ENCODE measurements around the gene ADI1.
"Not testable (repeated sequence)": the region's sequence is repeated elsewhere in the genome, so short reads cannot be mapped to it uniquely, and the experiment has no call there.

The ADI1 gene

DNA sequence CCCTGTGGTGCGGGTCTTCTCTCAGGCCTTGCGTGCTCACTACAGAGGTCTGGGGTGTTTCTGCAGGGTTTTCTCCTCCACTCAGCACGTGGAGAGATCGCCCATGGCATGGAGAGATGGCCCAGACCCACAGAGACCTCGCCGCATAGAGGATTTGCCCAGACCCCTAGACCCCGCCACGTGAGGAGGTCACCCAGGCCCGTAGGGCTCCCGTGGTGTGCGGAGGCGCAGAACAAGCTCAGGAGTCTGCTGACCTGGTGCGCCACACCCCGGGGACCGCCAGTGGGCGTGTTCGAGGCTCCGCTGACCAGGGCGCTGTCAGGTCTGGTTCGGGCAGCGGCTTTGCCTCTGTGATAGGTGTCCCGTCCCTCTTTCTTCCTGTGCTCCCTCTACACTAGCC lies 64.5 kb downstream of the ADI1 start:
- H3K4me2 ChIP-seq, result peak overlapping the region in 6 of 11 experiments; percentile 15 to 76 (median 29); a peak in 8 of 22 replicates
- H3K9ac ChIP-seq, result no peak overlapping the region
- TF ChIP-seq Cebpa-rat (IDR thresholded peaks at IDR 0.05), result no peak
- peaks cover 11 to 90% (median 49%) of the 10 kb centered on the region in 11 experiments; a peak in 21 of 22 replicates for H3K36me3 ChIP-seq
- H3K9me3 ChIP-seq (replicated peaks in 1 of 11), result peaks cover 0 to 9% (median 0%) of the 10 kb centered on the region in 11 experiments; a peak in 3 of 22 replicates
- H3K4me1 ChIP-seq, result peaks cover 0 to 87% (median 57%) of the 10 kb centered on the region in 10 experiments; a peak in 16 of 20 replicates
- H3K4me3 ChIP-seq, result no peak overlapping the region
- peaks cover 40 to 79% (median 66%) of the 10 kb centered on the region in 11 experiments for H3K27me3 ChIP-seq
- peaks cover 35 to 98% (median 77%) of the 10 kb centered on the region in 11 experiments; a peak in 21 of 22 replicates for H4K20me1 ChIP-seq
- H3K27ac ChIP-seq, result no peak overlapping the region

- H4K20me1 ChIP-seq, result peaks cover 32 to 98% (median 75%) of the 10 kb centered on the region in 11 experiments; a peak in 21 of 22 replicates
- not testable (repeated sequence) for H3K27ac ChIP-seq; H3K9me3 ChIP-seq (replicated peaks in 1 of 11); H3K4me3 ChIP-seq; H3K9ac ChIP-seq
- peaks cover 39 to 75% (median 60%) of the 10 kb centered on the region in 11 experiments for H3K27me3 ChIP-seq
- H3K36me3 ChIP-seq, result peaks cover 19 to 96% (median 57%) of the 10 kb centered on the region in 11 experiments
- H3K4me2 ChIP-seq, result peak overlapping the region in 7 of 11 experiments; percentile 4 to 76 (median 28); a peak in 10 of 22 replicates
- H3K4me1 ChIP-seq, result peaks cover 0 to 80% (median 51%) of the 10 kb centered on the region in 10 experiments; a peak in 16 of 20 replicates
Measured at GRCh38 chr2:3454005-3454404, 65.3 kb downstream of the ADI1 start.

DNA sequence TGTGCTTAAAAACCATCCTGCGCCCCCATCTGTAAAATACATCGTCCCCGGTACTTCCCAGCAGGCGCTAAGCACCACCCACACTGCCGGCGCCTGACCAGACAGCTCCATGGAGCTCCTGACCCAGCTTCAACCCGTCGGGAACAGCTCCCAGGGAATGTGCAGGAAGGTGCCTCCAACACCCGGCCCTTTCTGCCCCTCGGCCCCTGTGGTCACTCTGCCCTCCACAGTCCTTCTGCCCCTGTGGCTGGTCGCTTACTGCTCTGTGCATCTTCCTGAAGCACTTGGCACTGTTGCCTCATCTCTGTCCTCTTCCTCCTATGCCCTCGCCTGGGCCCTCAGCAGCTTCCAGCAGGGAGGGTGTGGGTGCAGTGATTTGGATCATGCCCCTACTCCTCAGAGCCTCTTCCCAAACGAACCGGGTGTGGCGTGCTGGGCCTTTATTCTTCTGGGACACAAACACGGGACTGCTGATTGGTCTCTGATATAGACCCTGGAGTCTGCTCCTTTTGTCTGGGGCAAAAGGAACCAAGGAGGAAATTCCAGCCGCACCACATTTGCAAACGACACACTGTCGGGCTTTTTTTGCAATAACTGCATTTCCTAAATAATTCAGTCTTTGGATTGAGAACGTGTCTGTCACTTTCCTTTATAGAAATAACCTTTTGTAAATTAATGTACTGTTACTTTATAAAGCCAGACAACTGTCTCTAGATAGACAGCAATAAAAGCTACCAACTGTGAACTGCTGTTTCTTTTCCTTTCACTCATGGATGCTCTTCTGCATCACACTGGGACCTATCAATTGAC lies 65.9 kb downstream of the ADI1 start:
- Histone ChIP-seq H3K4me3 (no peak overlapping the region), H3K27me3 (peaks cover 39 to 75% (median 57%) of the 10 kb centered on the region in 11 experiments), H3K9ac (no peak overlapping the region; a peak in 1 of 22 replicates), H3K4me1 (peaks cover 0 to 74% (median 46%) of the 10 kb centered on the region in 10 experiments; a peak in 15 of 20 replicates), H3K4me2 (peak overlapping the region in 8 of 11 experiments; percentile 4 to 76 (median 27); a peak in 13 of 22 replicates), H3K9me3 (replicated peaks in 1 of 11) (peaks cover 0 to 9% (median 0%) of the 10 kb centered on the region in 11 experiments; a peak in 3 of 22 replicates), H3K27ac (no peak overlapping the region), H3K36me3 (peaks cover 25 to 96% (median 63%) of the 10 kb centered on the region in 11 experiments), H4K20me1 (peaks cover 31 to 99% (median 69%) of the 10 kb centered on the region in 11 experiments; a peak in 21 of 22 replicates)
- TF ChIP-seq Cebpa-rat (IDR thresholded peaks at IDR 0.05), result no peak

DNA sequence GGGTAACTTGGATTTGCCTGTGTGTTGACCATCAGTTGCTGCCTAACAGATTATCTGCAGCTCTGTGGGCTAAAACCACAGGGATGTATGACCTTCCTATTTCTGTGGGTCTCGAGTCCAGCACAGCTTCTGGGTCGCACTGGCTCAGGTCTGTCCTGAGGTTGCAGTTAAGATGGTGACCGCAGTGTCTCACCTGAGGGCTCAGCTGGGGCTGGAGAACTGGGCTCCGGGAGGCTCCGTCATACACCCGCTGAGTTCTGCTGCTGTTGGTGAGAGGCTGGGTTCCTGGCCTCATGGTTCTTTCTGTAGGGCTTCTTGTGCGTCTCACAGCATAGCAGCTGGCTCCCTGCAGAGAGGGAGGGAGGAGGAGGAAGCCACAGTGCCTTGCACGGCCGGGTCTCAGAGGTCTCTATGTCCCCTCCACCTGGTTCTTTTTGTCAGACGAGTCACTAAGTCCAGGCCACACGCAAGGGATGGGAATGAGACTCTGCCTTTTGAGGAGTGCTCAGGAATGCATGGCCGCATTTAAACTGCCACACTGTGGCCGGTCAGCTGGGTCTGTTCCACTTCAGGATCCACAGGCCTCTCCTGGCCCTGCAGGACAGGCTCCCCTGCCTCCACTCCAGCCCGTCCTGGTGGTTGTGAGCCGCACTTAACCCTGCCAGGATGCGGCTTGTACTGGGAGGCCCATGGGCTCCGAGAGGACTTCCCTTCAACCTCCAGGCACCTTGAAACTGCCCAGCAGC lies 67.2 kb downstream of the ADI1 start:
- no peak for TF ChIP-seq Cebpa-rat (IDR thresholded peaks at IDR 0.05)
- H3K36me3 ChIP-seq, result peaks cover 28 to 98% (median 68%) of the 10 kb centered on the region in 11 experiments

DNA sequence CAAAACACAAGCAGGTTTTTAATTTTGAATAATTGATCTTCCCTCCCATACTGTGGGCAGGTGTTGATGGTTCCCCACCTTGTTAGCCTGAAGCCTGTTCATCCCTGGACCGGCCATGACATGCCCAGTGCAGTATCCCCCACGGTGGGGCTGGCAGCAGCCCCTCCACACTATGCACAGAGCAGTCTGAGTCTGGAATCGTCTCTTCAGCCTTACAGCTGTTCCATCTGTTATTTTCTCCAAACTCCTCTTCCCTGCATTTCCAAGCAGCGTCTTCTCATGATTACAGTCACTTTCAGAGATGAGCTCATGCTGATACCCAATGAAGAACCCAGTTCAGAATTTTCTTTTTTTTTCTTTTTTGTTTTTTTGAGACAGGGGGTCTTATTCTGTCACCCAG lies 68.2 kb downstream of the ADI1 start:
- Histone ChIP-seq H3K9ac (no peak overlapping the region), H3K9me3 (replicated peaks in 1 of 11) (peaks cover 0 to 5% (median 0%) of the 10 kb centered on the region in 11 experiments; a peak in 2 of 22 replicates), H3K4me1 (peaks cover 0 to 60% (median 33%) of the 10 kb centered on the region in 10 experiments; a peak in 15 of 20 replicates), H3K36me3 (peaks cover 28 to 98% (median 69%) of the 10 kb centered on the region in 11 experiments), H3K27ac (no peak overlapping the region), H3K4me3 (no peak overlapping the region), H3K4me2 (peak overlapping the region in 3 of 11 experiments; percentile 2 to 59 (median 28); a peak in 3 of 22 replicates), H3K27me3 (peaks cover 39 to 66% (median 51%) of the 10 kb centered on the region in 11 experiments), H4K20me1 (peaks cover 26 to 85% (median 59%) of the 10 kb centered on the region in 11 experiments; a peak in 21 of 22 replicates)
- no peak for TF ChIP-seq Cebpa-rat (IDR thresholded peaks at IDR 0.05)

More for the DNA sequence above, 67.2 kb downstream of the ADI1 start:
- H3K4me2 ChIP-seq, result peak overlapping the region in 4 of 11 experiments; percentile 2 to 29 (median 18); a peak in 5 of 22 replicates
- H3K9ac ChIP-seq, result no peak overlapping the region
- H3K9me3 ChIP-seq (replicated peaks in 1 of 11), result peaks cover 0 to 9% (median 0%) of the 10 kb centered on the region in 11 experiments; a peak in 3 of 22 replicates
- peaks cover 0 to 64% (median 37%) of the 10 kb centered on the region in 10 experiments; a peak in 15 of 20 replicates for H3K4me1 ChIP-seq
- peaks cover 26 to 88% (median 63%) of the 10 kb centered on the region in 11 experiments; a peak in 21 of 22 replicates for H4K20me1 ChIP-seq
- no peak overlapping the region for H3K27ac ChIP-seq
- no peak overlapping the region for H3K4me3 ChIP-seq
- H3K27me3 ChIP-seq, result peaks cover 39 to 66% (median 52%) of the 10 kb centered on the region in 11 experiments

DNA sequence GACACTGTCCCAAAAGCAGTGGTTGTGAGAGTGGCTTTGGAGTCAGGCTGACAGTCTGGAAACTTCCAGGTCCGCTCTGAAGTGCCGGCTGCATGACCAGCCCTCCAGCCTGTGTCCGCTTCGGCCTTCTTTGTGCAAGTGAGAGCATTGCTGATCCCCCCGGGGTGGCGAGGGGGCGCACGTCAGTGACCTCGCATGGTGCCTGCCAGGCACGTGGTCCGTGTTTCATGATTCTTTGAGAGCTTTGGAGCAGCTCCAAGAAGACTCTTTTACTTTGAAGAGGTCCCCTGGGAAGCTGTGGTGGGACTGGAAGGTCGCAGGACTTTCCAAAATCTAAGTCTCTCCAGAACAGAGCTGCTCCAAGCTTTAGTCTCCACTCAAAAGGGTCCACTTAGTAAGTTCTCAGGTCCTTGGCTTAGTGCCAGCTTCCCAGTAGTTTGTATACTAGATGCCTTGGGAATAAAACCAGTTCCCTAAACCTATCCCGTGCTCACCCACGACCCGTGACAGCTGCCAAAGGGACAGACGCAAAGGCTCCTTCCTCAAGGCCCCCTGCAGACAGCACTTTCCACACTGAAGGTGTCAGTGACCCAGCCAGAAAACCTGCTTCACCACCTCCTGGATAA lies 68.8 kb downstream of the ADI1 start:
- peaks cover 34 to 98% (median 75%) of the 10 kb centered on the region in 11 experiments for H3K36me3 ChIP-seq
- H3K27ac ChIP-seq, result no peak overlapping the region
- H3K27me3 ChIP-seq, result peaks cover 34 to 59% (median 50%) of the 10 kb centered on the region in 11 experiments
- peaks cover 0 to 53% (median 26%) of the 10 kb centered on the region in 10 experiments; a peak in 15 of 20 replicates for H3K4me1 ChIP-seq
- H3K9me3 ChIP-seq (replicated peaks in 1 of 11), result peaks cover 0 to 5% (median 0%) of the 10 kb centered on the region in 11 experiments; a peak in 2 of 22 replicates
- H3K9ac ChIP-seq, result no peak overlapping the region
- H4K20me1 ChIP-seq, result peaks cover 26 to 79% (median 58%) of the 10 kb centered on the region in 11 experiments; a peak in 21 of 22 replicates
- no peak overlapping the region for H3K4me3 ChIP-seq
- no peak for TF ChIP-seq Cebpa-rat (IDR thresholded peaks at IDR 0.05)
- peak overlapping the region in 7 of 11 experiments; percentile 5 to 59 (median 39); a peak in 10 of 22 replicates for H3K4me2 ChIP-seq

- TF ChIP-seq Cebpa-rat (IDR thresholded peaks at IDR 0.05), result no peak
- H3K9me3 ChIP-seq (replicated peaks in 1 of 11), result peaks cover 0 to 4% (median 0%) of the 10 kb centered on the region in 11 experiments; a peak in 2 of 22 replicates
- no peak overlapping the region for H3K4me3 ChIP-seq
- H4K20me1 ChIP-seq, result peaks cover 26 to 74% (median 53%) of the 10 kb centered on the region in 11 experiments; a peak in 21 of 22 replicates
- H3K4me2 ChIP-seq, result peak overlapping the region in 6 of 11 experiments; percentile 5 to 59 (median 43); a peak in 9 of 22 replicates
- peaks cover 39 to 98% (median 80%) of the 10 kb centered on the region in 11 experiments for H3K36me3 ChIP-seq
- H3K9ac ChIP-seq, result no peak overlapping the region
- peaks cover 0 to 48% (median 24%) of the 10 kb centered on the region in 10 experiments; a peak in 14 of 20 replicates for H3K4me1 ChIP-seq
- H3K27me3 ChIP-seq, result peaks cover 34 to 54% (median 48%) of the 10 kb centered on the region in 11 experiments
- no peak overlapping the region for H3K27ac ChIP-seq
Measured at GRCh38 chr2:3449936-3450335, 69.4 kb downstream of the ADI1 start.

Data from BLaER1 treated with 17β-estradiol and CSF1 and Interleukin-3, amounts not matched to agents 10 nM and 100 nM (cell line).